HG02642 (cell line): ENCODE results near the gene DCAF10.
"Not testable (repeated sequence)": the region's sequence is repeated elsewhere in the genome, so short reads cannot be mapped to it uniquely, and the experiment has no call there.

Experiments
- ATAC-seq: cut with Tn5 transposase; IDR thresholded peaks from one replicate; pipeline ENCODE4 v1.9.1; 2021; ENCODE audit warnings: mild to moderate bottlenecking; ENCODE audit not compliant: unreplicated experiment, poor library complexity

DCAF10 gene

GRCh38 chr9:37905776-37906175, 105.2 kb downstream of the DCAF10 start:
- no peak for ATAC-seq

- ATAC-seq = no peak
Measured at GRCh38 chr9:37906312-37907239, 106.0 kb downstream of the DCAF10 start.

GRCh38 chr9:37908283-37908682, 107.7 kb downstream of the DCAF10 start:
- ATAC-seq = no peak

- ATAC-seq = no peak
Measured at GRCh38 chr9:37908698-37909186, 108.1 kb downstream of the DCAF10 start.

GRCh38 chr9:37909326-37909725, 108.7 kb downstream of the DCAF10 start:
- ATAC-seq = no peak

GRCh38 chr9:37909836-37910235, 109.2 kb downstream of the DCAF10 start:
- ATAC-seq = not testable (repeated sequence)

GRCh38 chr9:37910271-37910670, 109.7 kb downstream of the DCAF10 start:
- ATAC-seq = no peak

- ATAC-seq = no peak
Measured at GRCh38 chr9:37911271-37911681, 110.7 kb downstream of the DCAF10 start.

- ATAC-seq = peak; percentile 72
Measured at GRCh38 chr9:37913480-37914153, 113.0 kb downstream of the DCAF10 start.

GRCh38 chr9:37914154-37914551, 113.6 kb downstream of the DCAF10 start:
- no peak for ATAC-seq

- no peak for ATAC-seq
Measured at GRCh38 chr9:37914701-37915358, 114.2 kb downstream of the DCAF10 start.

GRCh38 chr9:37915911-37916470, 115.4 kb downstream of the DCAF10 start:
- ATAC-seq = no peak

GRCh38 chr9:37916471-37917312, 116.1 kb downstream of the DCAF10 start:
- ATAC-seq = no peak
